ENCODE results near the gene PRSS48. TPM values are rescaled to one million over a fixed set of nuclear protein-coding genes. Genes with fewer than 3 reads are reported as not detected.
"Not testable (repeated sequence)": the region's sequence is repeated elsewhere in the genome, so short reads cannot be mapped to it uniquely, and the experiment has no call there.

PRSS48 gene, protein sequence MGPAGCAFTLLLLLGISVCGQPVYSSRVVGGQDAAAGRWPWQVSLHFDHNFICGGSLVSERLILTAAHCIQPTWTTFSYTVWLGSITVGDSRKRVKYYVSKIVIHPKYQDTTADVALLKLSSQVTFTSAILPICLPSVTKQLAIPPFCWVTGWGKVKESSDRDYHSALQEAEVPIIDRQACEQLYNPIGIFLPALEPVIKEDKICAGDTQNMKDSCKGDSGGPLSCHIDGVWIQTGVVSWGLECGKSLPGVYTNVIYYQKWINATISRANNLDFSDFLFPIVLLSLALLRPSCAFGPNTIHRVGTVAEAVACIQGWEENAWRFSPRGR
- not detected for polyA plus RNA-seq

DNA sequence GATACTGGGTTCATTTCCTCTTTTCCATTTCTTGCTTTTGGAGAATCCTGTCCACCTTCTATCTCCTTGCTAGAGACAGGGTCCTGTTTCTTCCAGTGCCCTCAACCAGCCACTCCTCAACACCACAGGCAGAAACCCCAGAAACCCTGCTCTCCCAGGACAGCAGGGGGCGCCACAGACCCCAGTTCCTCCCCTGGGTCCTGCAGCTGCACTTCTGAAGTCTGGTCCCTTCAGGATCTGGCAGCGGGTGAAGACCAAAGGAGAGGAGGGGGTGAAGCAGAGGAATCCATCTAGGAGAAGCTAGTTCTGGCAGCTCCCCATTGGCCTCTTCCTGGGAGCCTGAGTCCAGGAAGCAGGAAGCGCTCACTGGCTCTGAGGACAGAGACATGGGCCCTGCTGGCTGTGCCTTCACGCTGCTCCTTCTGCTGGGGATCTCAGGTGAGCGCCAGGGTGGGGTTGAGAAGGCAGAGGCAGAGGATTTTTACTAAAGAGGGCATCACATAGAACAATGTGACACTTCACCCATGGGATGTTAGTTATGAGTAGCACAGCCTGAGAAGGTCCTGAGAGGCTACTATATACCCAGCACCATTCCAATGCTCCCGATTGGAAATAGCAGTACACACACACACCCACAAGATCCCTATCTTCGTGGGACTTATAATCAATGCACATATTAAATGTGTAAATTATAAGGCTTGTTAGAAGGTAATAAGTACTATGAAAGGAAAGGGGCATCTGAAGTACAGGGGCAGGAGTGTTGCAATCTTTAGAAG, at the start of gene PRSS48:
PRSS48 (plus strand) TSS at position 375 of the 776 bp plus-strand sequence; CDS start at position 387, 12 bp downstream.
- Mint-ChIP-seq H3K4me1 (no peaks in the 10 kb centered on the region), H3K27ac (no peak within 1 kb of the TSS), H3K9me3 (peaks cover 0 to 1% (median 0%) of the 10 kb centered on the region in 6 donors), H3K27me3 (ENCODE audit: low read depth in 3 of 3) (peaks cover 0 to 7% (median 4%) of the 10 kb centered on the region in 3 donors), H3K4me3 (no peak within 1 kb of the TSS), H3K36me3 (no peaks in the 10 kb centered on the region)
- DNase-seq = no peak

DNA sequence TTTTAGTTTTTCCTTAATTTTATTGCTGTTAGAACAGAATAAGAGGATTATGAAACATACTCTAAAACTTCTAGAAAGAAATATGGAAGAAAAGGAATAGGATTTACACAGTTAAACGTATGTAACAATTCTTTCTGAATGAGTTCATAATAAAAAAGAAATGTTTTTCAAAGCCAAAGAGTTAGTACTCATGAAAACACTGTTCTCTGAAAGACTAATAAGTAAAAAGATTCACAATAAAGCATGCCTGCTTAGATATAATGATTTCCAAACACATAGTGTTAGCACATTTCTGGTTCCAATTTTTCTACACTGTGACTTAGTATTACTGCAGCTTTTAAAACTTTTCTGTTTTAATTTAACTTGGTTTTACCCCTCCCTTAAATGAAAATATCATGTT, 49.8 kb upstream of the PRSS48 start:
- no peak overlapping the region for H3K4me3 Mint-ChIP-seq
- no peaks in the 10 kb centered on the region for H3K4me1 Mint-ChIP-seq
- peaks cover 0 to 5% (median 2%) of the 10 kb centered on the region in 3 donors for H3K27me3 Mint-ChIP-seq (ENCODE audit: low read depth in 3 of 3)
- DNase-seq = no peak
- no peak overlapping the region for H3K27ac Mint-ChIP-seq
- no peaks in the 10 kb centered on the region for H3K36me3 Mint-ChIP-seq
- peaks cover 0 to 2% (median 0%) of the 10 kb centered on the region in 6 donors for H3K9me3 Mint-ChIP-seq

DNA sequence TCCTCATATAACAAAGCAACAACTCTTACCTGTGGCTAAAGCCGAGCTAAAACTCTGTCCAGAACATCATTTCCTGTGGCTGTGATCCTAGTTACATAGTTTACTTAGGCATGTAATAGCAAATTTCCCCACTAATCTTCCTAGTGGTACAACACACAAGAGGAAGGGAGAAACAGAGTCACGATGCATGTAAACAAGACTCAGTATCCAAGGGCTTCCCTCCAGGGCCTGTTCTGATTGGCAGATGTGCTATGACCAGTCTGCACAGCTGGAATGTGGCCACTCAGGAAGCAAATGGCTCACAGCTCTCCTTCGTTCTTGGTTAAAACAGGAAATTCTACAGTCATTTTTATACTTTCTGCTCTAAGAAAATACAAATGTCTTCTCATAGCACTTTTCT, 49.2 kb upstream of the PRSS48 start:
- H3K9me3 Mint-ChIP-seq = peaks cover 0 to 2% (median 0%) of the 10 kb centered on the region in 6 donors
- no peak overlapping the region for H3K27ac Mint-ChIP-seq
- peaks cover 0 to 3% (median 2%) of the 10 kb centered on the region in 3 donors for H3K27me3 Mint-ChIP-seq (ENCODE audit: low read depth in 3 of 3)
- DNase-seq = no peak
- no peak overlapping the region for H3K4me3 Mint-ChIP-seq
- no peaks in the 10 kb centered on the region for H3K4me1 Mint-ChIP-seq
- no peaks in the 10 kb centered on the region for H3K36me3 Mint-ChIP-seq

DNA sequence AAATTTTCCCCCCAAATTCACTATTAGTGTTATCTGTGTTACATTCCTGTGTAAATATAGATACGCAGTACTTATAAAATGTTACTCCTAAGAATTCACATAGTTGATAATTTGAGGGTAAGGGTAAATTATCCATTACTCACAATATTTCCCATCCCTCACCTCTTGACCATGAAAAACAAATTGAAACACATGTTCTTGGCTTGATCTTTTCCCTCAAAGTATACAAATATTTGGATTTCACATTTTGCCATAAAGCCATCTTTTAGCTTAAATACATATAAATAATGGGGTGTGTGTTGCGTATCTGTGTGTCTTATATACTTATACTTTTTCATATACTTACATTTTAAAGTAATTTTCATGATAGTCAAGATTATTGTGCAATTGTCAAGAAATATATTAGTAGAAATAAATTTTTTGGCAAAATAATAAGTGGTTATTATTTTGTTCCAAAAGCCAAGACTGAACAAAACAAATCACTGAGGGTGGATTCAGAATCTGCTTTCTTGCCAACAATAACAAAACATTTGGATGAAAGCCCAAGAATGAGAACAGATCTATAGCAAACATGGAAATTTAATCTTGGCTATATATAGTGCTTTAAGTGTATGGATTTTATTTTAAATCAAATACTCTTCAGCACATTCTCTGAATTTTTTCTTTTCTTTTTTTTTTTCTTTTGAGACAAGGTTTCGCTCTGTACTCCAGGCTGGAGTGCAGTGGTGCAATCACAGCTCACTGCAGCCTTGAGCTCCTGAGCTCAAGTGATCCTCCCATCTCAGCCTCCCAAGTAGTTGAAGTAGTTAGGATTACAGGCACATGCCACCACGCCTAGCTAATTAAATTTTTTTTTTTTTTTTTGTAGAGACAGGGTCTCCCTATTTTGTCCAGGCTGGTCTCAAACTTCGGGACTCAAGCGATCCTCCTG, 48.5 kb upstream of the PRSS48 start:
- no peak for DNase-seq
- Mint-ChIP-seq H3K4me3 (no peak overlapping the region), H3K9me3 (no peaks in the 10 kb centered on the region), H3K27ac (no peak overlapping the region), H3K36me3 (no peaks in the 10 kb centered on the region), H3K4me1 (no peaks in the 10 kb centered on the region), H3K27me3 (ENCODE audit: low read depth in 3 of 3) (peaks cover 0 to 2% (median under 1%) of the 10 kb centered on the region in 3 donors)

DNA sequence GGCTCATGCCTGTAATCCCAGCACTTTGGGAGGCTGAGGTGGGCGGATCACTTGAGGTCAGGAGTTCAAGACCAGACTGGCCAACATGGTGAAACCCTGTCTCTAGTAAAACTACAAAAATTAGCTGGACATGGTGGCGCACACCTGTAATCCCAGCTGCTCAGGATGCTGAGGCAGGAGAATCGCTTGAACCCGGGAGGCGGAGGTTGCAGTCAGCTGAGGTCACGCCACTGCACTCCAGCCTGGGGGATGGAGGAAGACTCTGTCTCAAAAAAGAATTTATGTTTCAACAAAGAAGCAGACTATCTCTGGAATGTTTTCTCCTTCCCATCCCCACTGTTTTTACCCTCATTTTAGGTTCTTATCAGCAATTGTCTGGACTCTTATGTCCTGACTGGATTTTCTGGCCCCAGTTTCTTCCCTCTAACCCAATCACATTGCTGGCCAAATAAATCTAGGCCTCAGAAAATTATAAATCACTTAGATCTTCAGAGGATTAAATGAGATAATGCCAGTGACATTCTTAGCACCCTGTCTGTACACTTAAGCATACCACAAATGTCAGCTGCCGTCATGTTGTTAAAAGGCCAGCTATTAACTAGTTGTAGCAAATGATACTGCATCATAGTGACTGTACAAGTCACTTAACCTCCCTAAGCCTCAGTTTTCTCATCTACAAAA, 44.9 kb upstream of the PRSS48 start:
- Mint-ChIP-seq H3K4me1 (no peaks in the 10 kb centered on the region), H3K27me3 (ENCODE audit: low read depth in 3 of 3) (peaks cover 0 to 3% (median 2%) of the 10 kb centered on the region in 3 donors), H3K27ac (no peak overlapping the region), H3K4me3 (no peak overlapping the region), H3K36me3 (no peaks in the 10 kb centered on the region), H3K9me3 (no peaks in the 10 kb centered on the region)
- no peak for DNase-seq

GRCh38 chr4:151233600-151233999, 43.4 kb upstream of the PRSS48 start:
- no peaks in the 10 kb centered on the region for H3K9me3 Mint-ChIP-seq
- no peak overlapping the region for H3K27ac Mint-ChIP-seq
- H3K4me1 Mint-ChIP-seq = no peaks in the 10 kb centered on the region
- no peak for DNase-seq
- peaks cover 0 to 3% (median 2%) of the 10 kb centered on the region in 3 donors for H3K27me3 Mint-ChIP-seq (ENCODE audit: low read depth in 3 of 3)
- H3K36me3 Mint-ChIP-seq = no peaks in the 10 kb centered on the region
- H3K4me3 Mint-ChIP-seq = no peak overlapping the region

DNA sequence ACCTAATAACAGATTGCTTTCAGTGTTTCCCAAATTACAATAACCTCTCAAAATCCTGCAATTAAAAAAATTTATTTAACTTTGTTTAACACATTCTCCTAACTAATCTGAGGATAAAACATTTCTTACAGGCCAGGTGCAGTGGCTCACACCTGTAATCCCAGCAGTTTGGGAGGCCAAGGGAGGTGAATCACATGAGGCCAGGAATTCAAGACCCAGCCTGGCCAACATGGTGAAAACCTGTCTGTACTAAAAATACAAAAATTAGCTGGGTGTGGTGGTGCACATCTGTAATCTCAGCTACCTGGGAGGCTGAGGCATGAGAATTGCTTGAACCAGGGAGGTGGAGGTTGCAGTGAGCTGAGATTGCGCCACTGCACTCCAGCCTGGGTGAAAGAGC, 41.6 kb upstream of the PRSS48 start:
- DNase-seq; H3K27ac Mint-ChIP-seq; H3K4me1 Mint-ChIP-seq; H3K4me3 Mint-ChIP-seq; H3K36me3 Mint-ChIP-seq; H3K9me3 Mint-ChIP-seq; H3K27me3 Mint-ChIP-seq (ENCODE audit: low read depth in 3 of 3): not testable (repeated sequence)

DNA sequence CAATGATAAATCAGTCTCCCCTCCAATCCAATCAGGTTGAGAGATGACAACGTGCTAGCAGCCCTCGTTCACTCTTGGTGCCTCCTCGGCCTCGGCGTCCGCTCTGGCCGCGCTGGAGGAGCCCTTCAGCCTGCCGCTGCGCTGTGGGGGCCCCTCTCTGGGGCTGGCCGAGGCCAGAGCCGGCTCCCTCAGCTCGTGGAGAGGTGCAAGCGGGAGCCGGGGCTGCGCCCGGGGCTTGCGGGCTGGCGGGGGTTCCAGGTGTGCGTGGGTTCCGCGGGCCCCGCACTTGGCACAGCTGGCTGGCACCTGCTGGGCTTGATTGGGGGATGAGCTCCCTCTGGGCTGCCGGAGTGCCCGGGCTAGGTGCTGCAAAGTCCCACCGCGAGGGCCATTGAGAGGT, 40.9 kb upstream of the PRSS48 start:
- H3K27me3 Mint-ChIP-seq (ENCODE audit: low read depth in 3 of 3) = peaks cover 0 to 5% (median 2%) of the 10 kb centered on the region in 3 donors
- H3K4me1 Mint-ChIP-seq = no peaks in the 10 kb centered on the region
- H3K36me3 Mint-ChIP-seq = no peaks in the 10 kb centered on the region
- no peak for DNase-seq
- H3K4me3 Mint-ChIP-seq = no peak overlapping the region
- no peak overlapping the region for H3K27ac Mint-ChIP-seq
- no peaks in the 10 kb centered on the region for H3K9me3 Mint-ChIP-seq

- no peaks in the 10 kb centered on the region for H3K9me3 Mint-ChIP-seq
- H3K27ac Mint-ChIP-seq = no peak overlapping the region
- DNase-seq = no peak
- no peaks in the 10 kb centered on the region for H3K4me1 Mint-ChIP-seq
- H3K27me3 Mint-ChIP-seq (ENCODE audit: low read depth in 3 of 3) = peaks cover 0 to 4% (median 0%) of the 10 kb centered on the region in 3 donors
- H3K4me3 Mint-ChIP-seq = no peak overlapping the region
- no peaks in the 10 kb centered on the region for H3K36me3 Mint-ChIP-seq
Measured at GRCh38 chr4:151238477-151238876, 38.5 kb upstream of the PRSS48 start.

- H3K9me3 Mint-ChIP-seq = no peaks in the 10 kb centered on the region
- DNase-seq = no peak
- H3K36me3 Mint-ChIP-seq = no peaks in the 10 kb centered on the region
- H3K27me3 Mint-ChIP-seq (ENCODE audit: low read depth in 3 of 3) = peaks cover 0 to 2% (median 0%) of the 10 kb centered on the region in 3 donors
- H3K4me3 Mint-ChIP-seq = no peak overlapping the region
- no peak overlapping the region for H3K27ac Mint-ChIP-seq
- H3K4me1 Mint-ChIP-seq = no peaks in the 10 kb centered on the region
Measured at GRCh38 chr4:151239608-151240007, 37.4 kb upstream of the PRSS48 start.

DNA sequence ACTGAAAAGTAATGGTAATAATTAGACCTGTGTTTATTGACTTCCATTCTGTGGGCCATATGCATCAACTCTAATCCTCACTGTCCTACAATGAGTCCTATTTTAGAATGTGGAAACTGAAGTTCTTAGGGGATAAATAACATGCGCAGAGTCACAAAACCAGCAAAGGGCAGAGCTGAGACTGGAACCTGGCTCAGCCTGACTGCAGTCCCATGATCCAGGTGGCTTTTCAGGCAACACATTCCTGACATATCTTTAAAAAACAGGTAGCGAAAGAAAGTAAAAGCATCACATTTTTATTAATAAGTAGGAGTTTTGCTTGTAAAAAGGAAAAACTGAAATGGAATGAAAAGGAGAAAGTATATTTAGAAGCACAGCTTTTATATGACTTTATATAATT, 34.7 kb upstream of the PRSS48 start:
- Mint-ChIP-seq H3K27ac (no peak overlapping the region), H3K4me1 (no peaks in the 10 kb centered on the region)

DNA sequence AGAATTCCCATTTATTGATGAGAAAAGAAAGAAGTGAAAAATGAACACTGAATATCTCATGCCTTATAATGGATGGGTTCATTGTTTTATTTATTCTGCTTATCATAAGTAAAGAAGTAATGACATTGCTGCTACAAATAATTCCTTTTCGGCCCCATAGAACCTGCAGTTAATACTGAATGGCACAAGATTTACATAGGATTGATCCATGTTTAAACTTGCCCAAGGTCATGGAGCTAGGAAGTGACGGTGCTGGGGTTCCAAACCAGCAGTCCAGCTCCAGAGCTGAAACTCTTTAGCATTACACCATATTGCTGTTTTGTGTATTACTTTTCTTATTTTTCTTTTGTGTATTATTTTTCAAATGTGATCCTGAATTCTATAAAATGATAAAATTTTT, 30.2 kb upstream of the PRSS48 start:
- no peak for DNase-seq
- Mint-ChIP-seq H3K27ac (no peak overlapping the region), H3K27me3 (ENCODE audit: low read depth in 3 of 3) (peaks cover 0 to 3% (median 3%) of the 10 kb centered on the region in 3 donors), H3K4me1 (no peaks in the 10 kb centered on the region), H3K36me3 (no peaks in the 10 kb centered on the region), H3K4me3 (no peak overlapping the region), H3K9me3 (no peaks in the 10 kb centered on the region)

More for the DNA sequence above, 34.7 kb upstream of the PRSS48 start:
- Mint-ChIP-seq H3K4me3 (no peak overlapping the region), H3K9me3 (no peaks in the 10 kb centered on the region), H3K36me3 (no peaks in the 10 kb centered on the region), H3K27me3 (ENCODE audit: low read depth in 3 of 3) (peaks cover 0 to 2% (median 2%) of the 10 kb centered on the region in 3 donors)
- no peak for DNase-seq

- H3K27me3 Mint-ChIP-seq (ENCODE audit: low read depth in 3 of 3) = peaks cover 0 to 3% (median 3%) of the 10 kb centered on the region in 3 donors
- no peaks in the 10 kb centered on the region for H3K36me3 Mint-ChIP-seq
- no peaks in the 10 kb centered on the region for H3K4me1 Mint-ChIP-seq
- no peaks in the 10 kb centered on the region for H3K9me3 Mint-ChIP-seq
- H3K27ac Mint-ChIP-seq = no peak overlapping the region
- H3K4me3 Mint-ChIP-seq = no peak overlapping the region
- DNase-seq = no peak
Measured at GRCh38 chr4:151247395-151247794, 29.6 kb upstream of the PRSS48 start.

Data from immature natural killer cell (primary cell).